Stomach (tissue), 4 donors: ENCODE results near the gene ELF1.

ENCODE experiments used
- POLR2A ChIP-seq, 4 donors: fragments of 450-650 bp; IDR thresholded peaks; one replicate each; pipeline ENCODE4 v1.6.1; 2016; ENCODE audit warnings: antibody characterized with exemption in 4 of 4, control low read depth in 2 of 4, mild to moderate bottlenecking in 1 of 4, moderate library complexity in 1 of 4
- TF ChIP-seq, protein P1 (sequence below), 7 experiments: fragments of 450-650 bp in 4 of 7; fragments of 200-600 bp in 3 of 7; sonication (generic) in 3 of 7; IDR thresholded peaks; one replicate each; pipeline ENCODE4 v1.5.1; 2016 to 2019; ENCODE audit warnings: antibody characterized with exemption in 7 of 7, control low read depth in 2 of 7, mild to moderate bottlenecking in 1 of 7

DNA sequence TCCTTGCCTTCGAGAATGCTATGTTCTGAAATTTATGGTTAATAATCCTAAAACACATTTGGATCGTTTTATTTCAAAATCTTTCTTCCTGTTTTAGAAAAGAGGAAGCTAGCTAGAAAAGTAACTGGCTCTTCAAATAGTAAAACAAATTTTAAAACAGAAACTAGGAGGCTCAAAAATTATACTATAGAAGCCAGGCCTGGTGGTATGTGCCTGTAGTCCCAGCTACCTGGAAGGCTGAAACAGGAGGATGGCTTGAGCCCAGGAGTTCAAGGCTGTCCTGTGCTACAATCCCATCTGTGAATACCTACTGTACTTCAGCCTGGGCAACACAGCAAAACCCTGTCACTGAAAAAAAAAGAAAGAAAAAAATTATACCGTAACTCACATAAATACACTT is 57.9 kb downstream of the ELF1 start:
- TF ChIP-seq POLR2A (IDR thresholded peaks at IDR 0.05): no peak
- TF ChIP-seq, protein P1, sequence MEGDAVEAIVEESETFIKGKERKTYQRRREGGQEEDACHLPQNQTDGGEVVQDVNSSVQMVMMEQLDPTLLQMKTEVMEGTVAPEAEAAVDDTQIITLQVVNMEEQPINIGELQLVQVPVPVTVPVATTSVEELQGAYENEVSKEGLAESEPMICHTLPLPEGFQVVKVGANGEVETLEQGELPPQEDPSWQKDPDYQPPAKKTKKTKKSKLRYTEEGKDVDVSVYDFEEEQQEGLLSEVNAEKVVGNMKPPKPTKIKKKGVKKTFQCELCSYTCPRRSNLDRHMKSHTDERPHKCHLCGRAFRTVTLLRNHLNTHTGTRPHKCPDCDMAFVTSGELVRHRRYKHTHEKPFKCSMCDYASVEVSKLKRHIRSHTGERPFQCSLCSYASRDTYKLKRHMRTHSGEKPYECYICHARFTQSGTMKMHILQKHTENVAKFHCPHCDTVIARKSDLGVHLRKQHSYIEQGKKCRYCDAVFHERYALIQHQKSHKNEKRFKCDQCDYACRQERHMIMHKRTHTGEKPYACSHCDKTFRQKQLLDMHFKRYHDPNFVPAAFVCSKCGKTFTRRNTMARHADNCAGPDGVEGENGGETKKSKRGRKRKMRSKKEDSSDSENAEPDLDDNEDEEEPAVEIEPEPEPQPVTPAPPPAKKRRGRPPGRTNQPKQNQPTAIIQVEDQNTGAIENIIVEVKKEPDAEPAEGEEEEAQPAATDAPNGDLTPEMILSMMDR (IDR thresholded peaks at IDR 0.05): no peak
